GM12892 (cell line): Measurements from ENCODE around the gene MAGED4.

Source experiments
- DNase-seq: peaks from one replicate; pipeline ENCODE4 v3.0.0; 2011; ENCODE audit not compliant: insufficient read length
- FAIRE-seq: peaks from 2 replicates; lab custom pipeline; 2011; peaks lifted over from hg19 to GRCh38; lab: Jason Lieb, UNC
- POLR2A ChIP-seq: IDR thresholded peaks from 2 replicates; pipeline ENCODE4 v1.6.1; 2011; ENCODE audit warnings: low read depth, low read length, control low read depth
- POLR2AphosphoS5 ChIP-seq: IDR thresholded peaks from 2 replicates; pipeline ENCODE4 v1.6.1; 2011; ENCODE audit warnings: low read depth, low read length, control low read depth
- TAF1 ChIP-seq: IDR thresholded peaks from 2 replicates; pipeline ENCODE4 v1.6.1; 2011; ENCODE audit warnings: low read depth, mild to moderate bottlenecking, control low read depth, low read length, borderline replicate concordance

MAGED4 gene

DNA sequence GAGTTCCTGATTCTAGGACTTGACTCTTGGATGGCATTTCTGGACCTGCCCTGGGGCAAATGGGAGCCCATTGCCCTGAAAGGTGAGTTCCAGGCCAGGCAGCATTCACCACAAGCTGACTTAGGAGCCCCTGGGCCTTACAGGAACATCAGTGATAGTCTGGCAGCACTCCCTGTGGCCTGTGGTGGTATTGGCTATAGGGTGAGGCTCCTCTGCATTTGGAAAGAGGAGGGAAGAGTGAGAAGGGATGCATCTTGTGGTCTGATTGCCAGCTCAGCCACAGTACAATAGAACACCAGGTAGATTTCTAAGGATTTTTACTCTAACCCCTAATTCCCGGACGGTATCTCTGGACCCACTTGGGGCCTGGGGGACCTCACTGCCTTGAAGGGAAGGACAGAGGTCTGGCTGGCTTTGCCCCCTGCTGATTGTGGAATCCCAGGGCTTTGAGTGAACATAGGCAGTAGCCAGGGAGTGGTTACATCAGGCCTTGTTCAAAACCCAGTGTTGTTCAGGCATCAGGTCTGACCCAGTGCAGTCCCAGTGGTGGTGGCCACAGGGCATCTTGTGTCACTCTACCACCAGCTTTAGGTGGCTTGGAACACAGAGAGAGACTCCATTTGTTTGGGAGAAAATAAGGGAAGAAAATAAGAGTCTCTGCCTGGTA lies 32.9 kb downstream of the MAGED4 start:
- DNase-seq (no peak), FAIRE-seq (no peak)
- no peak for TF ChIP-seq POLR2A
- TF ChIP-seq POLR2AphosphoS5, result no peak

DNA sequence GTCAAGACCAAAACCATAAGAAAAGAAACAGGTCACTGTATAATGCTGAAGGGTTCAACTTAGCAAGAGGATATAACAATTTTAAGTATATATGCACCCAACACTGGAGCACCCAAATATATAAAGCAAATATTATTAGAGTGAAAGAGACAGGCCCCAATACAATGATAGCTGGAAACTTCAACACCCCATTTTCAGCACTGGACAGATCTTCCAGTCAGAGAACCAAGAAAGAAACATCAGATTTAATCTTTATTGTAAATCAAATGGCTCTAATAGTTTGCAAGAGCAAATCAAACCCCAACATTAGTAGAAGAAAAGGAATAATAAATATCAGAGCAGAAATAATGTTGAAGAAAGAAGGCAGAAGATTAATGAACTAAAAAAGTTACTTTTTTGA lies 36.2 kb downstream of the MAGED4 start:
- TF ChIP-seq TAF1, result no peak
- TF ChIP-seq POLR2AphosphoS5, result no peak
- TF ChIP-seq POLR2A, result no peak
- FAIRE-seq (no peak), DNase-seq (no peak)
